Uterus (tissue), 4 donors: Measurements from ENCODE around the gene ITPR2. TPM values are rescaled to one million over a fixed set of nuclear protein-coding genes. Genes with fewer than 3 reads are reported as not detected.
"Not testable (repeated sequence)": the region's sequence is repeated elsewhere in the genome, so short reads cannot be mapped to it uniquely, and the experiment has no call there.

Experiments
- DNase-seq, 2 donors: peaks; one replicate each; pipeline ENCODE4 v3.0.0-alpha.2; 2019 to 2020
- H3K27ac ChIP-seq, 2 donors: fragments of 200-600 bp; sonication (generic); 1 replicate in 1 of 2; 2 replicates in 1 of 2; pipeline ENCODE4 v1.5.1; 2016 to 2018
- H3K27me3 ChIP-seq, 2 donors: fragments of 200-600 bp; sonication (generic); one replicate each; pipeline ENCODE4 v1.5.1; 2018 to 2019; ENCODE audit warnings: control low read depth in 1 of 2
- H3K36me3 ChIP-seq, 2 donors: fragments of 200-600 bp; sonication (generic); one replicate each; pipeline ENCODE4 v1.5.1; 2019; ENCODE audit warnings: control low read depth in 1 of 2
- H3K4me1 ChIP-seq, 2 donors: fragments of 200-600 bp; sonication (generic); one replicate each; pipeline ENCODE4 v1.5.1; 2018 to 2019; ENCODE audit warnings: control low read depth in 1 of 2
- H3K4me3 ChIP-seq, 2 donors: fragments of 200-600 bp; sonication (generic); 1 replicate in 1 of 2; 2 replicates in 1 of 2; pipeline ENCODE4 v1.5.1; 2018 to 2019; ENCODE audit warnings: mild to moderate bottlenecking in 1 of 2
- H3K9me3 ChIP-seq, 2 donors: fragments of 200-600 bp; sonication (generic); one replicate each; pipeline ENCODE4 v1.5.1; 2019; ENCODE audit warnings: control low read depth in 1 of 2
- CTCF ChIP-seq, 4 experiments: fragments of 200-600 bp in 2 of 4; fragments of 450-650 bp in 2 of 4; sonication (generic) in 2 of 4; IDR thresholded peaks; one replicate each; pipeline ENCODE4 v1.5.1; 2016 to 2019; ENCODE audit warnings: antibody characterized with exemption in 4 of 4, mild to moderate bottlenecking in 2 of 4, moderate library complexity in 1 of 4
- POLR2A ChIP-seq, 2 donors: fragments of 450-650 bp; IDR thresholded peaks; one replicate each; pipeline ENCODE4 v1.6.1; 2016; ENCODE audit warnings: antibody characterized with exemption in 2 of 2, mild to moderate bottlenecking in 1 of 2, moderate library complexity in 1 of 2
- intact Hi-C: fragments of 100-400 bp; cut with DNase I; formaldehyde crosslinking; loops from one replicate; pipeline ENCODE4 v1.15.1; 2023; ENCODE audit warnings: low total_unique reads
- total RNA-seq, 4 donors: library from RNA; depleted of rRNA in 3 of 4; stranded (reverse); fragments of >200 nt in 3 of 4; gene quantifications; one replicate each; pipeline versions ENCODE4 v1.1.0 to v1.2.4, GENCODE V29; 2014 to 2023
- donor health status: DM: yes; HTN: yes; CAD: no.

The ITPR2 gene
- total RNA-seq, 4 donors from 2014 or later = 53.5 to 271 (median 60.4) TPM

- H3K27ac ChIP-seq = no peak overlapping the region
- intact Hi-C loops = no loop called here
- no peaks in the 10 kb centered on the region for H3K36me3 ChIP-seq
- no peak for DNase-seq
- no peaks in the 10 kb centered on the region for H3K9me3 ChIP-seq
- H3K4me1 ChIP-seq = no peaks in the 10 kb centered on the region
- TF ChIP-seq POLR2A (IDR thresholded peaks at IDR 0.05) (no peak), CTCF (IDR thresholded peaks at IDR 0.05) (no peak)
- no peaks in the 10 kb centered on the region for H3K27me3 ChIP-seq
- H3K4me3 ChIP-seq = no peak overlapping the region
These were observed 387.1 kb downstream of the ITPR2 start for GRCh38 chr12:26445909-26446308.

- Histone ChIP-seq H3K4me1 (no peaks in the 10 kb centered on the region), H3K4me3 (no peak overlapping the region), H3K9me3 (no peaks in the 10 kb centered on the region), H3K27ac (no peak overlapping the region), H3K27me3 (no peaks in the 10 kb centered on the region), H3K36me3 (no peaks in the 10 kb centered on the region)
- TF ChIP-seq CTCF (IDR thresholded peaks at IDR 0.05) (no peak), POLR2A (IDR thresholded peaks at IDR 0.05) (no peak)
- intact Hi-C loops = no loop called here
- DNase-seq = no peak
These were observed 389.7 kb downstream of the ITPR2 start for GRCh38 chr12:26443309-26443708.

DNA sequence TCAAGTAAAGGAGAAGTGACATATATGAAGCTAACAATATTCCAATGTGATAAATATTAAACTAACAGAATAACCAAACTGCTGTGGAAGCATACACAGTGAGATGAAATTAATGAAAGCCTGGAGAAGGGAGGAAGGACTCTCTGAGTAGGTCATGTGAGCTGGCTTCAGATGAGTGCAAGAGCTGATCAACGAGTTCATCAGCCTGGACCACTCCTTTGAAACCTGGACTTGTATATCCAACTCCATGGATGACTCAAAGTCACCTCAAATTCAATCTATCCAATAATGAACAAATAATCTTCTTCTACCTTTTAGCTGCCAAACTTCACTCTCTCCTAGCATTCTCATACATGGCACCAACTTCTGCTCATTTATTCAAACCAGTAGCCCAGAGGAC, 391.6 kb downstream of the ITPR2 start:
- Histone ChIP-seq H3K27me3 (no peaks in the 10 kb centered on the region), H3K36me3 (no peaks in the 10 kb centered on the region), H3K4me3 (no peak overlapping the region), H3K9me3 (no peaks in the 10 kb centered on the region), H3K27ac (no peak overlapping the region), H3K4me1 (no peaks in the 10 kb centered on the region)
- TF ChIP-seq CTCF (IDR thresholded peaks at IDR 0.05) (no peak), POLR2A (IDR thresholded peaks at IDR 0.05) (no peak)
- intact Hi-C loops = no loop called here
- no peak for DNase-seq

DNA sequence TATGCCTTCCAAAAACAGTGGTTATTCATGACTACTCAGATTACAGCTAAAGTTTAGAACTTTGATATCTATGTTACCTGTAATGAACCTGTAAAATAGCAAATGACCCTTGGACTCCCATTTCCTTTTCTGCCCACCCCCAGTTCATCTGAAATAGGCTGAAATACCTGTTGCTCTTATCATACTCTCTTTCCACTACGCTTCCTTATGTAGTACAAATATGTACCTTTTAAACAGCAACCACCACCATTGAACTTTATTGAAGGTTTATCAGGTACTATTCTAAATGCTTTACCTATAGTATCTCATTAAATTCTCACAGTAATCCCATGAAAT, 398.0 kb downstream of the ITPR2 start:
- no peak for DNase-seq
- H3K27ac ChIP-seq = no peak overlapping the region
- intact Hi-C loops = no loop called here
- TF ChIP-seq CTCF (IDR thresholded peaks at IDR 0.05) (no peak), POLR2A (IDR thresholded peaks at IDR 0.05) (no peak)
- H3K27me3 ChIP-seq = no peaks in the 10 kb centered on the region
- H3K9me3 ChIP-seq = no peaks in the 10 kb centered on the region
- no peaks in the 10 kb centered on the region for H3K4me1 ChIP-seq
- no peak overlapping the region for H3K4me3 ChIP-seq
- H3K36me3 ChIP-seq = no peaks in the 10 kb centered on the region

GRCh38 chr12:26434299-26435068, 398.5 kb downstream of the ITPR2 start:
- Histone ChIP-seq H3K36me3 (no peaks in the 10 kb centered on the region), H3K4me1 (no peaks in the 10 kb centered on the region), H3K27ac (no peak overlapping the region), H3K4me3 (no peak overlapping the region), H3K9me3 (no peaks in the 10 kb centered on the region), H3K27me3 (no peaks in the 10 kb centered on the region)
- intact Hi-C loops = no loop called here
- TF ChIP-seq CTCF (IDR thresholded peaks at IDR 0.05) (peak; percentile 37 to 78 (median 64)), POLR2A (IDR thresholded peaks at IDR 0.05) (no peak)
- no peak for DNase-seq

- H3K36me3 ChIP-seq, H3K27ac ChIP-seq, intact Hi-C loops, H3K4me3 ChIP-seq, H3K9me3 ChIP-seq, H3K4me1 ChIP-seq, H3K27me3 ChIP-seq, DNase-seq: not testable (repeated sequence)
These were observed 399.3 kb downstream of the ITPR2 start for GRCh38 chr12:26433701-26434100.
